Measurements from ENCODE around the gene ATP5MC2.
"Not testable (repeated sequence)": the region's sequence is repeated elsewhere in the genome, so short reads cannot be mapped to it uniquely, and the experiment has no call there.

Gene ATP5MC2

GRCh38 chr12:53664191-53664590, 11.7 kb downstream of the ATP5MC2 start:
- Histone ChIP-seq H3K9me3 (ENCODE audit: control insufficient read depth, insufficient read depth, low read length) (no peaks in the 10 kb centered on the region), H3K27me3 (ENCODE audit: control insufficient read depth, insufficient read depth, low read length) (no peaks in the 10 kb centered on the region), H3K4me3 (ENCODE audit: low read depth, low read length) (no peak overlapping the region), H3K9ac (ENCODE audit: low read depth, low read length) (no peak overlapping the region), H3K4me1 (ENCODE audit: control insufficient read depth, insufficient read depth, low read length) (peaks cover 5% of the 10 kb centered on the region), H3K36me3 (ENCODE audit: control insufficient read depth, insufficient read depth, low read length) (peaks cover 23% of the 10 kb centered on the region)

GRCh38 chr12:53660041-53660440, 15.8 kb downstream of the ATP5MC2 start:
- peak overlapping the region; percentile 18 for H3K9ac ChIP-seq (ENCODE audit: low read depth, low read length)
- H3K36me3 ChIP-seq (ENCODE audit: control insufficient read depth, insufficient read depth, low read length): peaks cover 9% of the 10 kb centered on the region
- no peaks in the 10 kb centered on the region for H3K27me3 ChIP-seq (ENCODE audit: control insufficient read depth, insufficient read depth, low read length)
- no peak overlapping the region for H3K4me3 ChIP-seq (ENCODE audit: low read depth, low read length)
- peaks cover 11% of the 10 kb centered on the region for H3K4me1 ChIP-seq (ENCODE audit: control insufficient read depth, insufficient read depth, low read length)
- H3K9me3 ChIP-seq (ENCODE audit: control insufficient read depth, insufficient read depth, low read length): no peaks in the 10 kb centered on the region

- Histone ChIP-seq H3K4me3 (ENCODE audit: low read depth, low read length) (no peak overlapping the region), H3K4me1 (ENCODE audit: control insufficient read depth, insufficient read depth, low read length) (peaks cover 11% of the 10 kb centered on the region), H3K9me3 (ENCODE audit: control insufficient read depth, insufficient read depth, low read length) (no peaks in the 10 kb centered on the region), H3K9ac (ENCODE audit: low read depth, low read length) (no peak overlapping the region), H3K27me3 (ENCODE audit: control insufficient read depth, insufficient read depth, low read length) (no peaks in the 10 kb centered on the region), H3K36me3 (ENCODE audit: control insufficient read depth, insufficient read depth, low read length) (peaks cover 5% of the 10 kb centered on the region)
Observed at GRCh38 chr12:53659571-53659981, 16.3 kb downstream of the ATP5MC2 start.

- Histone ChIP-seq H3K4me1 (ENCODE audit: control insufficient read depth, insufficient read depth, low read length) (peaks cover 11% of the 10 kb centered on the region), H3K4me3 (ENCODE audit: low read depth, low read length) (no peak overlapping the region), H3K36me3 (ENCODE audit: control insufficient read depth, insufficient read depth, low read length) (peaks cover 3% of the 10 kb centered on the region), H3K27me3 (ENCODE audit: control insufficient read depth, insufficient read depth, low read length) (no peaks in the 10 kb centered on the region), H3K9ac (ENCODE audit: low read depth, low read length) (peak overlapping the region; percentile 49), H3K9me3 (ENCODE audit: control insufficient read depth, insufficient read depth, low read length) (no peaks in the 10 kb centered on the region)
Observed at GRCh38 chr12:53659011-53659551, 16.8 kb downstream of the ATP5MC2 start.

GRCh38 chr12:53657041-53657440, 18.8 kb downstream of the ATP5MC2 start:
- H3K9ac ChIP-seq (ENCODE audit: low read depth, low read length): no peak overlapping the region
- no peaks in the 10 kb centered on the region for H3K27me3 ChIP-seq (ENCODE audit: control insufficient read depth, insufficient read depth, low read length)
- H3K4me1 ChIP-seq (ENCODE audit: control insufficient read depth, insufficient read depth, low read length): peaks cover 11% of the 10 kb centered on the region
- no peak overlapping the region for H3K4me3 ChIP-seq (ENCODE audit: low read depth, low read length)
- H3K9me3 ChIP-seq (ENCODE audit: control insufficient read depth, insufficient read depth, low read length): no peaks in the 10 kb centered on the region
- no peaks in the 10 kb centered on the region for H3K36me3 ChIP-seq (ENCODE audit: control insufficient read depth, insufficient read depth, low read length)

GRCh38 chr12:53653595-53653994, 22.3 kb downstream of the ATP5MC2 start:
- no peaks in the 10 kb centered on the region for H3K9me3 ChIP-seq (ENCODE audit: control insufficient read depth, insufficient read depth, low read length)
- H3K36me3 ChIP-seq (ENCODE audit: control insufficient read depth, insufficient read depth, low read length): no peaks in the 10 kb centered on the region
- H3K9ac ChIP-seq (ENCODE audit: low read depth, low read length): no peak overlapping the region
- peaks cover 2% of the 10 kb centered on the region for H3K4me1 ChIP-seq (ENCODE audit: control insufficient read depth, insufficient read depth, low read length)
- H3K4me3 ChIP-seq (ENCODE audit: low read depth, low read length): no peak overlapping the region
- no peaks in the 10 kb centered on the region for H3K27me3 ChIP-seq (ENCODE audit: control insufficient read depth, insufficient read depth, low read length)

GRCh38 chr12:53652366-53652765, 23.5 kb downstream of the ATP5MC2 start:
- no peaks in the 10 kb centered on the region for H3K27me3 ChIP-seq (ENCODE audit: control insufficient read depth, insufficient read depth, low read length)
- H3K9ac ChIP-seq (ENCODE audit: low read depth, low read length): no peak overlapping the region
- no peaks in the 10 kb centered on the region for H3K4me1 ChIP-seq (ENCODE audit: control insufficient read depth, insufficient read depth, low read length)
- H3K9me3 ChIP-seq (ENCODE audit: control insufficient read depth, insufficient read depth, low read length): no peaks in the 10 kb centered on the region
- H3K36me3 ChIP-seq (ENCODE audit: control insufficient read depth, insufficient read depth, low read length): no peaks in the 10 kb centered on the region
- no peak overlapping the region for H3K4me3 ChIP-seq (ENCODE audit: low read depth, low read length)

GRCh38 chr12:53651737-53652136, 24.1 kb downstream of the ATP5MC2 start:
- H3K4me1 ChIP-seq (ENCODE audit: control insufficient read depth, insufficient read depth, low read length): no peaks in the 10 kb centered on the region
- H3K4me3 ChIP-seq (ENCODE audit: low read depth, low read length): no peak overlapping the region
- no peaks in the 10 kb centered on the region for H3K9me3 ChIP-seq (ENCODE audit: control insufficient read depth, insufficient read depth, low read length)
- H3K27me3 ChIP-seq (ENCODE audit: control insufficient read depth, insufficient read depth, low read length): no peaks in the 10 kb centered on the region
- no peaks in the 10 kb centered on the region for H3K36me3 ChIP-seq (ENCODE audit: control insufficient read depth, insufficient read depth, low read length)
- no peak overlapping the region for H3K9ac ChIP-seq (ENCODE audit: low read depth, low read length)

GRCh38 chr12:53646300-53646699, 29.6 kb downstream of the ATP5MC2 start:
- H3K9ac ChIP-seq (ENCODE audit: low read depth, low read length); H3K36me3 ChIP-seq (ENCODE audit: control insufficient read depth, insufficient read depth, low read length); H3K4me3 ChIP-seq (ENCODE audit: low read depth, low read length); H3K27me3 ChIP-seq (ENCODE audit: control insufficient read depth, insufficient read depth, low read length); H3K9me3 ChIP-seq (ENCODE audit: control insufficient read depth, insufficient read depth, low read length); H3K4me1 ChIP-seq (ENCODE audit: control insufficient read depth, insufficient read depth, low read length): not testable (repeated sequence)

GRCh38 chr12:53645165-53645564, 30.7 kb downstream of the ATP5MC2 start:
- Histone ChIP-seq H3K36me3 (ENCODE audit: control insufficient read depth, insufficient read depth, low read length) (no peaks in the 10 kb centered on the region), H3K9ac (ENCODE audit: low read depth, low read length) (no peak overlapping the region), H3K4me3 (ENCODE audit: low read depth, low read length) (no peak overlapping the region), H3K4me1 (ENCODE audit: control insufficient read depth, insufficient read depth, low read length) (no peaks in the 10 kb centered on the region), H3K27me3 (ENCODE audit: control insufficient read depth, insufficient read depth, low read length) (no peaks in the 10 kb centered on the region), H3K9me3 (ENCODE audit: control insufficient read depth, insufficient read depth, low read length) (no peaks in the 10 kb centered on the region)

GRCh38 chr12:53644133-53644532, 31.8 kb downstream of the ATP5MC2 start:
- Histone ChIP-seq H3K36me3 (ENCODE audit: control insufficient read depth, insufficient read depth, low read length) (no peaks in the 10 kb centered on the region), H3K27me3 (ENCODE audit: control insufficient read depth, insufficient read depth, low read length) (no peaks in the 10 kb centered on the region), H3K9me3 (ENCODE audit: control insufficient read depth, insufficient read depth, low read length) (no peaks in the 10 kb centered on the region), H3K4me3 (ENCODE audit: low read depth, low read length) (no peak overlapping the region), H3K9ac (ENCODE audit: low read depth, low read length) (no peak overlapping the region), H3K4me1 (ENCODE audit: control insufficient read depth, insufficient read depth, low read length) (no peaks in the 10 kb centered on the region)

- no peak overlapping the region for H3K4me3 ChIP-seq (ENCODE audit: low read depth, low read length)
- no peaks in the 10 kb centered on the region for H3K36me3 ChIP-seq (ENCODE audit: control insufficient read depth, insufficient read depth, low read length)
- no peaks in the 10 kb centered on the region for H3K9me3 ChIP-seq (ENCODE audit: control insufficient read depth, insufficient read depth, low read length)
- H3K9ac ChIP-seq (ENCODE audit: low read depth, low read length): no peak overlapping the region
- no peaks in the 10 kb centered on the region for H3K27me3 ChIP-seq (ENCODE audit: control insufficient read depth, insufficient read depth, low read length)
- no peaks in the 10 kb centered on the region for H3K4me1 ChIP-seq (ENCODE audit: control insufficient read depth, insufficient read depth, low read length)
Observed at GRCh38 chr12:53643232-53643979, 32.5 kb downstream of the ATP5MC2 start.

Measured in iPS-15b (cell line).